PC-3 (cell line): ENCODE results near the gene IPO4. TPM values are rescaled to one million over a fixed set of nuclear protein-coding genes. Genes with fewer than 3 reads are reported as not detected.
"Not testable (repeated sequence)": the region's sequence is repeated elsewhere in the genome, so short reads cannot be mapped to it uniquely, and the experiment has no call there.

Source experiments
- ATAC-seq: fragments of 200-7000 bp; cut with Tn5 transposase; 2 replicates; pipeline ENCODE4 v1.9.1; 2020; ENCODE audit warnings: mild to moderate bottlenecking, moderate library complexity
- BruUV-seq: library from RNA; stranded (reverse); fragments of 400-500 nt; replicated peaks from 2 replicates; lab custom pipeline; 2021; lab: Mats Ljungman, UMichigan
- CTCF ChIA-PET: fragments of 300-600 bp; sonication (Branson Sonifier 250); formaldehyde crosslinking; loops from one replicate; lab custom pipeline; 2022; ENCODE audit warnings: antibody characterized with exemption; lab: Charles Lee
- POLR2A ChIA-PET: fragments of 300-600 bp; sonication (Branson Sonifier 250); formaldehyde crosslinking; loops from one replicate; lab custom pipeline; 2022; ENCODE audit warnings: antibody characterized with exemption; ENCODE audit not compliant: unreplicated experiment; lab: Charles Lee
- DNase-seq: peaks from one replicate; pipeline ENCODE4 v3.0.0-alpha.2; 2015
- H2AFZ ChIP-seq: fragments of 300-600 bp; sonication (generic); 2 replicates; pipeline ENCODE4 v1.6.0; 2016; ENCODE audit warnings: antibody characterized with exemption, low read length
- H3F3A ChIP-seq: fragments of 300-600 bp; sonication (generic); one replicate; pipeline ENCODE4 v1.6.0; 2017; ENCODE audit warnings: antibody characterized with exemption, low read length, control low read depth, mild to moderate bottlenecking; ENCODE audit not compliant: unreplicated experiment
- H3K27ac ChIP-seq: fragments of 300-600 bp; sonication (generic); 2 replicates; pipeline ENCODE4 v1.5.1; 2016; ENCODE audit warnings: mild to moderate bottlenecking, low read length
- H3K27me3 ChIP-seq: fragments of 300-600 bp; sonication (generic); 2 replicates; pipeline ENCODE4 v1.6.1; 2016; ENCODE audit warnings: low read length, mixed read lengths
- H3K36me3 ChIP-seq: fragments of 300-600 bp; sonication (generic); 2 replicates; pipeline ENCODE4 v1.6.1; 2016; ENCODE audit warnings: low read depth, mixed run types, low read length, mixed read lengths
- H3K4me1 ChIP-seq: fragments of 300-600 bp; sonication (generic); 2 replicates; pipeline ENCODE4 v1.5.1; 2016; ENCODE audit warnings: low read length; ENCODE audit not compliant: insufficient read depth
- H3K4me2 ChIP-seq: fragments of 300-600 bp; sonication (generic); 2 replicates; pipeline ENCODE4 v1.6.0; 2016; ENCODE audit warnings: low read length
- H3K4me3 ChIP-seq: fragments of 300-600 bp; sonication (generic); 2 replicates; pipeline ENCODE4 v1.5.1; 2016; ENCODE audit warnings: mild to moderate bottlenecking, low read length, mixed read lengths
- H3K79me2 ChIP-seq: fragments of 300-600 bp; sonication (generic); 2 replicates; pipeline ENCODE4 v1.6.1; 2017; ENCODE audit warnings: low read length, mixed read lengths
- H3K9ac ChIP-seq: fragments of 300-600 bp; sonication (generic); 2 replicates; pipeline ENCODE4 v1.6.0; 2016; ENCODE audit warnings: mild to moderate bottlenecking, low read length
- H3K9me2 ChIP-seq: fragments of 300-600 bp; sonication (generic); replicated peaks from 2 replicates; pipeline ENCODE4 v1.6.1; 2016; ENCODE audit warnings: mixed run types, low read length, mixed read lengths
- H3K9me3 ChIP-seq: fragments of 300-600 bp; sonication (generic); 2 replicates; pipeline ENCODE4 v1.6.1; 2016; ENCODE audit warnings: low read length, mixed read lengths
- H4K20me1 ChIP-seq: fragments of 300-600 bp; sonication (generic); 2 replicates; pipeline ENCODE4 v1.6.1; 2016; ENCODE audit warnings: low read length, mixed read lengths
- EZH2 ChIP-seq: fragments of 300-600 bp; sonication (generic); IDR thresholded peaks from one replicate; pipeline ENCODE4 v1.6.1; 2017; ENCODE audit warnings: antibody characterized with exemption, mild to moderate bottlenecking, low read length; ENCODE audit not compliant: unreplicated experiment
- EZH2phosphoT487 ChIP-seq: fragments of 300-600 bp; sonication (generic); IDR thresholded peaks from 2 replicates; pipeline ENCODE4 v1.6.1; 2018; ENCODE audit warnings: mild to moderate bottlenecking, antibody characterized with exemption, low read length, borderline replicate concordance
- intact Hi-C: fragments of 100-400 bp; cut with micrococcal nuclease; formaldehyde crosslinking; loops from 2 replicates; pipeline ENCODE4 v1.9.0; 2023
- total RNA-seq: library from RNA; depleted of rRNA; stranded (reverse); fragments of >200 nt; gene quantifications from 2 replicates; pipeline ENCODE4 v1.2.3, GENCODE V29; 2014
- TF ChIP-seq, protein P1 (sequence below): fragments of 300-600 bp; sonication (generic); conservative IDR thresholded peaks from 2 replicates; pipeline ENCODE4 v1.5.1; 2017; ENCODE audit warnings: antibody characterized with exemption, low read depth, mild to moderate bottlenecking, low read length

IPO4 gene
- total RNA-seq, 1 experiment from 2014 or later, result 211 TPM

DNA sequence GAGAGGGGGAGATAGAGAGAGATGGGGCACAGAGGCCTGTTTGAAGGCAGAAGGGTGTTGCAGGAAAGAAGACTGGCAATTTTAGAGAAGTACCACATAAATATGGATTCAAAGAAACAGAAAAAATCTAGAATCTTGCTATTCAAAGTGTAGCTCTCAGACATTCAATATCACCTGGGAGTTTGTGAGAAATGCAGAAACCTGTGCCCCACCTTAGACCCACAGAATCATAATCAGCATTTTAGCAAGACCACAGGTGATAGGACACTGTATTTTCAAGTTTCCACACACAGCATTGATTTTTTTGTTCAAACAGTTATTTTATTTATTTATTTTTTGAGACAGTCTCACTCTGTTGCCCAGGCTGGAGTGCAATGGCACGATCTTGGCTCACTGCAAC is 40.3 kb upstream of the IPO4 start:
- POLR2A ChIA-PET, result no interaction called here
- no TSS peak for BruUV-seq
- H3K36me3 ChIP-seq, result 0 out of 2 replicates have a peak, but pooled peaks cover 2% of the 10 kb centered on the region

DNA sequence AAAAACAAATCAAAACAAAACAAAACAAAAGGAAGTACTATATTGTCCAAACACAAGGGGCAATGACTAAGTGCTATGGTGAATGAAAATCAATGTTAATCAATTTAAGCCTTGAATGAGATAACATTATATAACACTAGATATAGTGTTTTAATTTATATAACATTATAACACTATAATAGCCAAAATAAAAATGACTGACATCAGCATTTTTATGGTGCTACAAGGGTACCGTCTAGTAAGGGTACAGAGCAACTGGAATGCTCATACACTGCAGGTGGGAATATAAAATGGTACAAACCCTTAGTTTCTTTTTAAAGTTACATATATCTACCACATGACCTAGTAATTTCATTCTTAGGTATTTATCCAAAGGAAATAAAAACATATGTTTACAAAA is 37.9 kb upstream of the IPO4 start:
- ChIA-PET CTCF (no interaction called here), POLR2A (no interaction called here)
- no peaks in the 10 kb centered on the region for H4K20me1 ChIP-seq
- no peak for ATAC-seq
- H3K9me3 ChIP-seq, result no peaks in the 10 kb centered on the region
- DNase-seq, result no peak
- H3K27ac ChIP-seq, result no peak overlapping the region
- no peaks in the 10 kb centered on the region for H3K27me3 ChIP-seq
- H3K79me2 ChIP-seq, result peaks cover 88% of the 10 kb centered on the region
- BruUV-seq, result no TSS peak
- no peak overlapping the region for H3K4me3 ChIP-seq
- TF ChIP-seq EZH2phosphoT487, result no peak
- TF ChIP-seq EZH2, result no peak
- TF ChIP-seq, protein P1, sequence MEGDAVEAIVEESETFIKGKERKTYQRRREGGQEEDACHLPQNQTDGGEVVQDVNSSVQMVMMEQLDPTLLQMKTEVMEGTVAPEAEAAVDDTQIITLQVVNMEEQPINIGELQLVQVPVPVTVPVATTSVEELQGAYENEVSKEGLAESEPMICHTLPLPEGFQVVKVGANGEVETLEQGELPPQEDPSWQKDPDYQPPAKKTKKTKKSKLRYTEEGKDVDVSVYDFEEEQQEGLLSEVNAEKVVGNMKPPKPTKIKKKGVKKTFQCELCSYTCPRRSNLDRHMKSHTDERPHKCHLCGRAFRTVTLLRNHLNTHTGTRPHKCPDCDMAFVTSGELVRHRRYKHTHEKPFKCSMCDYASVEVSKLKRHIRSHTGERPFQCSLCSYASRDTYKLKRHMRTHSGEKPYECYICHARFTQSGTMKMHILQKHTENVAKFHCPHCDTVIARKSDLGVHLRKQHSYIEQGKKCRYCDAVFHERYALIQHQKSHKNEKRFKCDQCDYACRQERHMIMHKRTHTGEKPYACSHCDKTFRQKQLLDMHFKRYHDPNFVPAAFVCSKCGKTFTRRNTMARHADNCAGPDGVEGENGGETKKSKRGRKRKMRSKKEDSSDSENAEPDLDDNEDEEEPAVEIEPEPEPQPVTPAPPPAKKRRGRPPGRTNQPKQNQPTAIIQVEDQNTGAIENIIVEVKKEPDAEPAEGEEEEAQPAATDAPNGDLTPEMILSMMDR, result no peak
- intact Hi-C loops, result no loop called here
- no peak overlapping the region for H3K9ac ChIP-seq
- no peaks in the 10 kb centered on the region for H3K9me2 ChIP-seq
- no peaks in the 10 kb centered on the region for H3F3A ChIP-seq
- no peak overlapping the region for H3K4me2 ChIP-seq
- peaks cover 14% of the 10 kb centered on the region; the same call in 1 of the 2 replicates for H3K4me1 ChIP-seq
- 0 out of 2 replicates have a peak, but pooled peaks cover 2% of the 10 kb centered on the region for H3K36me3 ChIP-seq
- H2AFZ ChIP-seq, result no peak overlapping the region

More for the DNA sequence above, 40.3 kb upstream of the IPO4 start:
- ATAC-seq (no peak), DNase-seq (no peak)
- TF ChIP-seq, protein P1, result no peak
- TF ChIP-seq EZH2 (no peak), EZH2phosphoT487 (no peak)
- H3K4me3 ChIP-seq, result no peak overlapping the region
- H3F3A ChIP-seq, result no peaks in the 10 kb centered on the region
- H3K4me2 ChIP-seq, result no peak overlapping the region
- CTCF ChIA-PET, result no interaction called here
- H2AFZ ChIP-seq, result no peak overlapping the region
- no peaks in the 10 kb centered on the region for H3K27me3 ChIP-seq
- H3K9me2 ChIP-seq, result no peaks in the 10 kb centered on the region
- peaks cover 90% of the 10 kb centered on the region for H3K79me2 ChIP-seq
- no peak overlapping the region for H3K9ac ChIP-seq
- H4K20me1 ChIP-seq, result no peaks in the 10 kb centered on the region
- peaks cover 23% of the 10 kb centered on the region for H3K4me1 ChIP-seq
- no peaks in the 10 kb centered on the region for H3K9me3 ChIP-seq
- intact Hi-C loops, result no loop called here
- H3K27ac ChIP-seq, result no peak overlapping the region

DNA sequence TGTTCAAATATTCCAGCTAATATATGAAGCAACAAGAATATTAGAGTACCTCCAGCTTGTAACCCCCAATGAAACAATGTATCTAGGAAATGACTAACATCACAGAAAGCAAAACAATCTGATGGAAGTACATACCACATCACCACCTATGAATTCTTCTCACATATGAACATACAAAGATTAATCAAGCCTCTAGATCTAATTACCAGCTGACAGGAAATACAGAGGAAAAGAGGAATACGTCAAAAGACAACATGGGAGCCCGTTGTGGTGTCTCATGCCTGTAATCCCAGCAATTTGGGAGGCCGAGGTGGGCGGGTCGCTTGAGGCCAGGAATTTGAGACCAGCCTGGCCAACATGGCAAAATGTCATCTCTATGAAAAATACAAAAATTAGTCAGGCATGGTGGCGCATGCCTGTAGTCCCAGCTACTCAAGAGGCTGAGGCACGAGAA is 36.0 kb upstream of the IPO4 start:
- Histone ChIP-seq H3K4me3 (no peak overlapping the region), H3K9me3 (no peaks in the 10 kb centered on the region), H3K9ac (no peak overlapping the region), H3K27ac (0 out of 2 replicates have a peak overlapping the region, but pooled peaks have one; percentile 7), H3K36me3 (0 out of 2 replicates have a peak, but pooled peaks cover 2% of the 10 kb centered on the region), H3K4me1 (peaks cover 8% of the 10 kb centered on the region; the same call in 1 of the 2 replicates), H3K27me3 (no peaks in the 10 kb centered on the region), H3K4me2 (no peak overlapping the region), H3K79me2 (peaks cover 90% of the 10 kb centered on the region), H4K20me1 (no peaks in the 10 kb centered on the region), H3F3A (no peaks in the 10 kb centered on the region), H3K9me2 (no peaks in the 10 kb centered on the region), H2AFZ (no peak overlapping the region)
- intact Hi-C loops, result no loop called here
- ATAC-seq (peak; percentile 64), DNase-seq (peak; percentile 25)
- ChIA-PET POLR2A (no interaction called here), CTCF (no interaction called here)
- TF ChIP-seq EZH2 (no peak), EZH2phosphoT487 (no peak)
- TF ChIP-seq, protein P1, result no peak
- no TSS peak for BruUV-seq

DNA sequence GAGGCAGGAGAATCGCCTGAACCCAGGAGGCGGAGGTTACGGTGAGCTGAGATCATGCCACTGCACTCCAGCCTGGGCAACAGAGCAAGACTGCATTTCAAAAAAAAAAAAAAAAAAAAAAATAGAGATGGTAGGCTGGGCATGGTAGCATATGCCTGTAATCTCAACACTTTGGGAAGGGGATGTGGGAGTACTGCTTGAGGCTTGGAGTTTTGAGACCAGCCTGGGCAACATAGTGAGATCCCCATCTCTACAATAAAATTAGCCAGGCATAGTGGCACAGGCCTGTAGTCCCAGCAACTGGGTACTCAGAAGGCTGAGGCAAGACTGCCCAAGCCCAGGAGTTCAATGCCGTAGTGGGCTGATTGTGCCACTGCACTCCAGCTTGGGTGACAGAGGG is 34.4 kb upstream of the IPO4 start:
- H3F3A ChIP-seq, CTCF ChIA-PET, POLR2A ChIA-PET, H3K27me3 ChIP-seq, H3K9me3 ChIP-seq, intact Hi-C loops, H4K20me1 ChIP-seq, H3K4me1 ChIP-seq, H2AFZ ChIP-seq, H3K36me3 ChIP-seq, DNase-seq, ATAC-seq, H3K27ac ChIP-seq, H3K4me2 ChIP-seq, H3K4me3 ChIP-seq, BruUV-seq, H3K9me2 ChIP-seq, H3K9ac ChIP-seq: not testable (repeated sequence)
- H3K79me2 ChIP-seq, result peaks cover 76% of the 10 kb centered on the region
